ENCODE measurements around the gene LGSN.
"Not testable (repeated sequence)": the region's sequence is repeated elsewhere in the genome, so short reads cannot be mapped to it uniquely, and the experiment has no call there.

Gene LGSN

GRCh38 chr6:63236398-63236817 is 83.4 kb downstream of the LGSN start:
- no peak for DNase-seq (ENCODE audit: low spot score)

- DNase-seq (ENCODE audit: low spot score) = not testable (repeated sequence)
These were observed 89.3 kb downstream of the LGSN start for GRCh38 chr6:63230511-63230910.

- DNase-seq (ENCODE audit: low spot score) = not testable (repeated sequence)
These were observed 89.8 kb downstream of the LGSN start for GRCh38 chr6:63230027-63230426.

- DNase-seq (ENCODE audit: low spot score) = not testable (repeated sequence)
These were observed 91.6 kb downstream of the LGSN start for GRCh38 chr6:63227928-63228894.

- DNase-seq (ENCODE audit: low spot score) = not testable (repeated sequence)
These were observed 93.8 kb downstream of the LGSN start for GRCh38 chr6:63225987-63226386.
